GM18526 (cell line): ENCODE results near the gene AFF1.

Source experiments
- POLR2A ChIP-seq: IDR thresholded peaks from 3 replicates; pipeline ENCODE4 v1.6.1; 2011; ENCODE audit not compliant: insufficient read length; ENCODE audit errors: extremely low read depth

AFF1 gene

DNA sequence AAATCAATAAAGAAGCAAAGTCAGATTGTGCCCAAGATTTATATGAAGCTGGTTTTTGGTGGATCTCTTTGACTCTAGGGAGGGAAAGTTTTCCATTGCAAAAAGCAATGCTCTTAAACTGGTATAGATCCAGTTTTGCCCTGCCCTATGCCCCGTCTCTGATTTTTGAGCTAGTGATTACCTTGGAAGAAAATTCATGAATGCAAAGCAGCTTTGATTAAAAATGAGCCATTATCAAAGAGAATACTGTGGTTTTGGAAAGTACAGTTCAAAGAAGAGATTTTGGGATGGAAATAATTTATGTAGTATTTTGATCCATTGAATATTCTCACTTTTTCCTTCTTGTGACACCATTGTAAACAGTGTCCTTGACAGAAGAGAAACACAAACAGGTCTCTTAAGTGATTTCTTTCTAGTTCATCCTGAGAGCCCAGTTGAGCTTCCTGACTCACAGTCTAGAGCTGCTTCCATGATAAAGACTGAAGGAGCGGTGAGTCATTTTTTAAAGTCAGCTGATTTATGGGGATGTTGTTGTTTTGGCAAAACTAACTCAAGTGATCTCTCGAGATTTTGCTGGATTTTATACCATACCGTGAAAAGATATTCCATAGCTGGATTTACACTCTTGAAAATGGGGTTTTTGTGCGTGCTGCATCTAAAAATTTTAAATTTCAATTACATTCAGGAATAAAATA, 76.7 kb downstream of the AFF1 start:
- no peak for TF ChIP-seq POLR2A

- no peak for TF ChIP-seq POLR2A
Observed at GRCh38 chr4:87012265-87012953, 77.6 kb downstream of the AFF1 start.

- no peak for TF ChIP-seq POLR2A
Observed at GRCh38 chr4:87014284-87014782, 79.5 kb downstream of the AFF1 start.

DNA sequence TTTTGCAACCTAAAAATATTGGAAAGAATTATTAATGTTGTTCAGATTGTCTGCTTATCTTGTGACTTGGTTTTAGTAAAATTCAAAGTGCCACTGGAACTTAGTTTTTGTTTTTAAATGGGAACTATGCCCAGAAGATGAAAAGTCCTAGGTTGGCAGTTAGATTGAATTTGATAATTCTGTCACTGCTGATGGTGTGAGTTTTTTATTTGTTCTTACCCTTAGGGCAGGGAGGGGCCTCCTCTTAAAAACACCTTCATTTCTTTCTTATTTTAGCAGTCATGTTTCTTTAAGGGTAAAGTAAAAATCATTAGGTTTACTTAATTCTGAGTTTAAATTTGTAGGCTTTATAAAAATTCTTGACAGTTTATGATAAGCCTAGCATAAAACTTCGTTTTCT, 80.6 kb downstream of the AFF1 start:
- TF ChIP-seq POLR2A: no peak

- no peak for TF ChIP-seq POLR2A
Observed at GRCh38 chr4:87017580-87018342, 83.0 kb downstream of the AFF1 start.

DNA sequence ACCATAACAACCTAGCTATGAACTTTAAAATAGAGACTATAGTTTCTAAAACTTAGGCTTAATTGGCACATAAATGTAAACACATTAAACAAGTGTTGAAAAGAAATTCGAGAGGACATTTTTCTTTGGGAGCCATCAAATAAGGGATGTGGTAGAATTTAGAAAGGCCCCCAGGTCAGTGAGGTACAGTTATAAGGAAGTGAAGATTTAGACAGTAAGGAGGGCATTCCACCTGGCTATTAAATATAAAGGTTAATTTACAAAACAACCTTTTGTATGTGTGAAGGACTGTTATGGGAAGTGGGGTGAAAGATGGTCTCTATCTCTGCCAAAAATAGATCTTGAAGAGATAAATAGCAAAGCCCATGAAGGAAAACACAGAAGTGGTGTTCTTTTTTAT, 83.9 kb downstream of the AFF1 start:
- no peak for TF ChIP-seq POLR2A

GRCh38 chr4:87019246-87019791, 84.5 kb downstream of the AFF1 start:
- TF ChIP-seq POLR2A: no peak

DNA sequence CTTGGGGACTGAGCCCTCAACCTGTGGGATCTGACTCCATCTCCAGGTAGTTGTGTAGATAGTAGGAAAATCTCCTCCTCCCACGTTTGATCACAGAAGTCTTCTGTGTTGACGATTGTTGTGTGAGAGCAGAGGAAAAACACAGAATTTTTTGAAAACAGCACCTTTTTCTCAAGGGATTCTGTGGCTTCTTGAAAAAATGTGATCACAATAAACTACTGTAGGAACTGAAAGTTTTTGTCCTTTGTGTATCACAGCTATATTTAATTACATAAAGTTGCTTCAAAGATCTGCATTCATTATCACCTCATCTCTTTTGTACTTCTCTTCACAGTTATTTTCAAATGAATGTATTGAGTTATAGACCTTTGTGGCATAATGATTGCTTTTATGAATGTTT, 85.1 kb downstream of the AFF1 start:
- TF ChIP-seq POLR2A: no peak

- no peak for TF ChIP-seq POLR2A
Observed at GRCh38 chr4:87024201-87024600, 89.4 kb downstream of the AFF1 start.

DNA sequence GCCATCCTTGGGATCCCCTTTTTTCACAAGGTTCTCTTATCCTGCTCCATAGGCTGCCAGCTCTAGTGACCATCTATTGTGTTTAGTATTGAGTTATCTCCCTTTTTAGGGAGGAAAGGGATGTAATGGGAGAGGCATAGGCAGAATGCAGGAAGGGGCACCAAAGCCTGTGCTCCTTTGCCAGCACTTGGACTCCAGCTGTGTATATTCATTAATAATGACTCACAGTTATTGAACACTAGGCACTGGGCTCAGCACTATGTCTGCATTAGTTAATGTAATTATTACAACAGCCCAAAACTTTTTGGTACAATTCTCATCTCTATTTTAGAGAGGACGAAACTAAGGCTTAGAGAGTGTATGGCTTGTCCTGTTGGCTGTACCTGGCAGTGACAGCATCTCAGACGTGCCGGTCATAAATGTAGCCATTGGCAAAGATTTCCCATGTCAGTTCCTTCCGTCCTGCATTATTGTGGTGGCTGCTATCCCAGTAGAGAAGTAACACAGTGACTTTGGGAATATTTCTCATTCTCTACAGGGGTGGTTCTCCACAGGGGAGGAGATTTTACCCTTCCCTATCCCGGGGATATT, 90.3 kb downstream of the AFF1 start:
- TF ChIP-seq POLR2A: no peak

DNA sequence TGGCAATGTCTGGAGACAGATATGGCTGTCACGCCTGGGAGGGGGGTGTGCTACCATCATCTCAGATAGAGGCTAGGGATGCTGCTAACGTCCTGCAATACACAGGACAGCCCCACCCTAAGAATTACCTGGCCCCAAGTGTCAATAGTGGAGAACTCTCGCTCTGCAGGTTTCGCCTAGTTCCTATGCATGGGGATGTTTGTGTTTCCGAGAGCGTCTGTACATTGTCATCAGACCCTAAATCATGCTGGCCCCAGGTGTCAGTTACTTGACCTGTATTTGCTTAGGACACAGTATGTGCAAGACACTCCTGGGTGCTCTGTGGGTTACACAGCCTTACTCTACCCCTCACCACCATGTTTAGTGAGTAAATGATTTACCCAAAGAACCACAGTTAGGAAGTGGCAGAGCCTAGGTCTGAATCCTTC, 90.8 kb downstream of the AFF1 start:
- TF ChIP-seq POLR2A: no peak

DNA sequence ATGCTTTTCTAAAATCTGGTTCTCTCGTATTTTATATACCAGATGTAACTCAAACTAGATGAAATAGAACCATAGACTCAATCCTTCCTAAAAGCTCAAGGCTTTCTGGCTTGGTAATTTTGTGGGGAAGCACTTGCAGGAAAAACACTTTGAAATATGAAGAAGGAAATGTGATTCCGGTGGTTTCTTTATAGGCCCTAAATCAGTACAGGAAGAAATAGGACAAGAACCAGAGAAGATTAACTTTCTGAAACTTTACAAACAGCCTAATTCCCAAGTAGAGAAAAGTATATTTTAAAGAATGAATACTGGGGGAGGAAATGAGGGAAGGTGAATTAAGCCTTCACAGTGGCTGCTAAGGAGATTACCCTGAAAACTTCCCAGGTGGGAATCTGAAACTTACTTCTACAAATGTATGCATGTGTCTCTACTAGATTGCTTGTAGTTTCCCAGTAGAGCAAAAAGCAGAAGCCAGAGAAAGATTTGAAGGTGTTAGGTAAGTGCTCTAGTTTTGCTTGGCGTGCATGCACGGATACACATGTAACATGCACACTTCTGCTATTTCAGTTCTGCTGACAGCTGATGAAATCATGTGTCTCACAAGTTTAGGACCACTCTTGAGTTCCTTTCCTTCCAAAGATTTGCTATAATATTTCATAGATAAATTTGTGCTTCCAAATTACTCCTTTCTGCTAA, 92.1 kb downstream of the AFF1 start:
- TF ChIP-seq POLR2A: no peak

DNA sequence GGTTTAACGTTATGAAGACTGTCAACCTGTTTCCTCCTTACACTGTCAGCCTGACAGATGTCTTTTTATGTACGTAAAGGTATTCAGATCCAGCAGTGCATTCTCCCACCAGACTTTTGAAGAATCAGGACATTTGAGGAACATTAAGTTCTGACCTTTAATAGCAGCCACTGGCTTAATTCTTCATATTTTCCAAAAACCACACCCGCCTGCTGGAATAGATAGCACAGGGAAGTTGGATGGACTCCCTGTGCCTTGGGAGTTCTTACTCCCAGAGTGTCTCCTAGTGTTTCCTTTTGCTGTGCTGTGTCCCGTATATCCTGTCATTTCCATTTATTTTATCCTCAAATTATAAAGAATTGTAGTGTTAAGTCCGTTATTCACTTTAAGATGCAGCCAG, 94.5 kb downstream of the AFF1 start:
- TF ChIP-seq POLR2A: no peak

DNA sequence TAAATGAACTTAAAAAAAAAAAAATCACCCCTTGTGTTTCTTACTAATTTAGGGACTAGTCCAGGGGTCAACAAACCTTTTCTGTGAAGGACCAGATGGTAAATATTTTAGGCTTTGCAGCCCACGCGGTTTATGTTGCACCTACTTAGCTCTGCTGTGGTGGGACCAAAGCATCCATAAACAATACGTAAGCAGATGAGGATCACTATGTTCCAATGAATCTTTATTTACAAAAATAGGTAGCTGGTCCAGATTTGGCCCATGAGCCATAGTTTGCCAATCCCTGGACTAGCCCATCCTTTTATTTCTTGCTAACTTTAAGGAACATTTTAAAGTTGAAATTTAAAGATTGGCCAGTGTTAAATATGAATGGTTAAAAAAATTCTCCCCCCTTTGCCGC, 95.3 kb downstream of the AFF1 start:
- TF ChIP-seq POLR2A: no peak
